ENCODE measurements around the gene LNP1. TPM values are rescaled to one million over a fixed set of nuclear protein-coding genes. Genes with fewer than 3 reads are reported as not detected.

Gene LNP1
- total and polyA plus RNA-seq, 10 of the 15 experiments (the other 5 are each of a cell fraction or from before 2014, with no cell fraction given), result 2.1 to 4.2 (median 2.7) TPM

DNA sequence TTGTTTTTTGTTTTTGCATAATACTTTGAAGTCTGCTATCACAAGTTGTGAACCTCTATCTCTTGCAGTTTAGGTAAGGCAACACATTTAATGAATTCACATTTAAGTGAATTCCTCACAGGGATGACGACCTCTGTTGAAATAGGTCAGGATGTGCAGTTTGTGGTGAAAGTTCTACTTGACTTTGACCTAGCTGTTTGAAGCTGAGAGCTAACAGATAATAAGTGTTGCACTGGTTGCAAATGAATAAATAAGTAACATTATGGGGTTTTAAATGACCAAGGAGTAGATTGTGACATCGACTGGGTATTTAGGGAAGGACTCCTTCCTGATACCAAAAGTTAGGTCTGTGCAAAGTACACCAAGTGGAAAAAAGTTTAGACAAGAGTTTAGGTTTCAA is 42.9 kb upstream of the LNP1 start:
- FAIRE-seq, result no peak
- SMC1A ChIA-PET (ENCODE audit: uncharacterized antibody, unreplicated experiment), result interaction anchor here (0.7 to 1.8 kb wide), 5 partner anchors 9 to 104 kb away, joined by 3 to 5 read pairs (median 3); no protein-coding TSS in a partner anchor

More for the DNA sequence above, 42.9 kb upstream of the LNP1 start:
- H3K27ac ChIP-seq (ENCODE audit: control insufficient read depth, insufficient read depth), result no peak overlapping the region
- no peak overlapping the region for H3K4me2 ChIP-seq (ENCODE audit: control insufficient read depth, insufficient read depth)
- H3K4me1 ChIP-seq (ENCODE audit: control insufficient read depth, insufficient read depth, low read length), result no peaks in the 10 kb centered on the region
- CTCF ChIA-PET, result interaction anchor here (1.0 kb wide), 3 partner anchors 13 to 234 kb away, joined by 3 to 4 read pairs (median 3); partner anchors contain the start of gene LNP1
- POLR2A ChIA-PET, result interaction anchor here (0.6 kb wide), 1 partner anchor 831 kb away, joined by 3 read pairs; no protein-coding TSS in a partner anchor
- no peaks in the 10 kb centered on the region for H4K20me1 ChIP-seq (ENCODE audit: control insufficient read depth, insufficient read depth)
- no peak overlapping the region for H2AFZ ChIP-seq (ENCODE audit: control insufficient read depth, low read depth, low read length)
- H3K4me3 ChIP-seq, result no peak overlapping the region
- DNase-seq (ENCODE audit: low read depth, low spot score) (no peak), ATAC-seq (no peak)
- in situ Hi-C loops (cut with MboI) (no loop called here), intact Hi-C loops (cut with micrococcal nuclease; ENCODE audit: unreplicated experiment) (no loop called here)
- TF ChIP-seq SREBF1 (IDR thresholded peaks at IDR 0.05; ENCODE audit: low read length) (no peak), NR2C1 (IDR thresholded peaks at IDR 0.05) (no peak), TAF1 (IDR thresholded peaks at IDR 0.05; ENCODE audit: borderline replicate concordance, low read depth, low read length) (no peak), BMI1 (IDR thresholded peaks at IDR 0.05; ENCODE audit: borderline replicate concordance) (no peak), SUZ12 (IDR thresholded peaks at IDR 0.05; ENCODE audit: unreplicated experiment) (no peak)
- TF ChIP-seq, protein P1, sequence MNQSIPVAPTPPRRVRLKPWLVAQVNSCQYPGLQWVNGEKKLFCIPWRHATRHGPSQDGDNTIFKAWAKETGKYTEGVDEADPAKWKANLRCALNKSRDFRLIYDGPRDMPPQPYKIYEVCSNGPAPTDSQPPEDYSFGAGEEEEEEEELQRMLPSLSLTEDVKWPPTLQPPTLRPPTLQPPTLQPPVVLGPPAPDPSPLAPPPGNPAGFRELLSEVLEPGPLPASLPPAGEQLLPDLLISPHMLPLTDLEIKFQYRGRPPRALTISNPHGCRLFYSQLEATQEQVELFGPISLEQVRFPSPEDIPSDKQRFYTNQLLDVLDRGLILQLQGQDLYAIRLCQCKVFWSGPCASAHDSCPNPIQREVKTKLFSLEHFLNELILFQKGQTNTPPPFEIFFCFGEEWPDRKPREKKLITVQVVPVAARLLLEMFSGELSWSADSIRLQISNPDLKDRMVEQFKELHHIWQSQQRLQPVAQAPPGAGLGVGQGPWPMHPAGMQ (IDR thresholded peaks at IDR 0.05; ENCODE audit: borderline replicate concordance), result no peak
- TF ChIP-seq, protein P2, sequence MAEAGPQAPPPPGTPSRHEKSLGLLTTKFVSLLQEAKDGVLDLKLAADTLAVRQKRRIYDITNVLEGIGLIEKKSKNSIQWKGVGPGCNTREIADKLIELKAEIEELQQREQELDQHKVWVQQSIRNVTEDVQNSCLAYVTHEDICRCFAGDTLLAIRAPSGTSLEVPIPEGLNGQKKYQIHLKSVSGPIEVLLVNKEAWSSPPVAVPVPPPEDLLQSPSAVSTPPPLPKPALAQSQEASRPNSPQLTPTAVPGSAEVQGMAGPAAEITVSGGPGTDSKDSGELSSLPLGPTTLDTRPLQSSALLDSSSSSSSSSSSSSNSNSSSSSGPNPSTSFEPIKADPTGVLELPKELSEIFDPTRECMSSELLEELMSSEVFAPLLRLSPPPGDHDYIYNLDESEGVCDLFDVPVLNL (IDR thresholded peaks at IDR 0.05; ENCODE audit: low read depth, low read length), result no peak
- peaks cover 1 to 21% of the 10 kb centered on the region in 2 experiments for H3K36me3 ChIP-seq (ENCODE audit: control insufficient read depth in 2 of 2, insufficient read depth in 2 of 2, low read length in 1 of 2)
- H3K79me2 ChIP-seq (ENCODE audit: control insufficient read depth, insufficient read depth, low read length), result no peaks in the 10 kb centered on the region
- RAD21 ChIA-PET (ENCODE audit: unreplicated experiment), result no interaction called here
- BruUV-seq (replicated peaks), result no TSS peak
- no peaks in the 10 kb centered on the region for H3K27me3 ChIP-seq (replicated peaks in 1 of 2; ENCODE audit: control insufficient read depth in 2 of 2, insufficient read depth in 2 of 2, low read length in 1 of 2)
- H3K9ac ChIP-seq (ENCODE audit: control insufficient read depth, insufficient read depth, low read length), result no peak overlapping the region
- no peaks in the 10 kb centered on the region for H3K9me3 ChIP-seq (replicated peaks; ENCODE audit: control insufficient read depth, insufficient read depth, low read length)
- 97% methylated on average over 2 of the region's 2 CpGs for WGBS (ENCODE audit: insufficient coverage, insufficient replicate concordance, low lambda C conversion rate, missing lambda C conversion rate)
